Activated CD8-positive, alpha-beta memory T cell treated with anti-CD3 and anti-CD28 coated beads for 1 hour (primary cell): ENCODE results near the gene OSBPL5.

Experiments
- DNase-seq, 2 donors: peaks; one replicate each; pipeline ENCODE4 v3.0.0-alpha.2; 2020; ENCODE audit warnings: low read depth in 1 of 2; ENCODE audit errors: extremely low read depth in 1 of 2

Gene OSBPL5

GRCh38 chr11:3164552-3165151 lies 458 bp downstream of the OSBPL5 start:
- no peak for DNase-seq

- DNase-seq: no peak
Measured at GRCh38 chr11:3164138-3164551, 965 bp downstream of the OSBPL5 start.

GRCh38 chr11:3163241-3163981 lies 1.7 kb downstream of the OSBPL5 start:
- DNase-seq: no peak

GRCh38 chr11:3162410-3163240 lies 2.5 kb downstream of the OSBPL5 start:
- no peak for DNase-seq

- no peak for DNase-seq
Measured at GRCh38 chr11:3161720-3162409, 3.2 kb downstream of the OSBPL5 start.

GRCh38 chr11:3161309-3161708 lies 3.8 kb downstream of the OSBPL5 start:
- no peak for DNase-seq

- no peak for DNase-seq
Measured at GRCh38 chr11:3160252-3161031, 4.7 kb downstream of the OSBPL5 start.

GRCh38 chr11:3159296-3160190 lies 5.6 kb downstream of the OSBPL5 start:
- DNase-seq: no peak

GRCh38 chr11:3158821-3159220 lies 6.3 kb downstream of the OSBPL5 start:
- no peak for DNase-seq

- no peak for DNase-seq
Measured at GRCh38 chr11:3158131-3158591, 6.9 kb downstream of the OSBPL5 start.

GRCh38 chr11:3157381-3158130 lies 7.6 kb downstream of the OSBPL5 start:
- no peak for DNase-seq

GRCh38 chr11:3156661-3157311 lies 8.3 kb downstream of the OSBPL5 start:
- DNase-seq: no peak

GRCh38 chr11:3156282-3156660 lies 8.8 kb downstream of the OSBPL5 start:
- no peak for DNase-seq

GRCh38 chr11:3155691-3156258 lies 9.3 kb downstream of the OSBPL5 start:
- no peak for DNase-seq

- no peak for DNase-seq
Measured at GRCh38 chr11:3155216-3155615, 9.9 kb downstream of the OSBPL5 start.

GRCh38 chr11:3154001-3154599 lies 11.0 kb downstream of the OSBPL5 start:
- no peak for DNase-seq

GRCh38 chr11:3153291-3153861 lies 11.7 kb downstream of the OSBPL5 start:
- no peak for DNase-seq
